GM19438 (cell line): ENCODE data around the gene COL1A2.

ENCODE experiments used
- ATAC-seq: cut with Tn5 transposase; IDR thresholded peaks from one replicate; pipeline ENCODE4 v1.9.1; 2021; ENCODE audit warnings: low read depth; ENCODE audit not compliant: unreplicated experiment

The COL1A2 gene

GRCh38 chr7:94432281-94432670 is 37.6 kb downstream of the COL1A2 start:
- no peak for ATAC-seq

GRCh38 chr7:94432817-94433216 is 38.1 kb downstream of the COL1A2 start:
- ATAC-seq, result no peak

- no peak for ATAC-seq
Measured at GRCh38 chr7:94433224-94433623, 38.5 kb downstream of the COL1A2 start.

DNA sequence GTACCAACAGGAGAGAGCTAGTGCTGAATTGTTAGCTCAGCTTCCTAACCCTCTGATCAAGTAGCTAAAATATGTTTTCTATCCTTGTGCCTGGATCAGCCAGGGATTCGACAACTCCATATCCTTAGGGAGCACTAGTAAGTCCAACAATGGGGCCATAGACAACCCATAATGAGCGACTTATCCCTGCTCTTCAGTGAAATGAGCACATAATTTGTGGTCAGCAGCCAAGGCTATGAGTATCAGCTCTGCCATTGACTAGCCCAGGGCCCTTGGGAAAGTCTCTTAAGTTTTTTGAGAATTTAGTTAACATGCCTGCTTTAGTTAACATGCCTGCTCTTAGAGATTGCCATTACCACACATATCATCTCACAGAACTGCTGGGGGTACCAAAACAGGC is 39.3 kb downstream of the COL1A2 start:
- no peak for ATAC-seq

GRCh38 chr7:94436018-94436604 is 41.4 kb downstream of the COL1A2 start:
- ATAC-seq, result peak; percentile 91

DNA sequence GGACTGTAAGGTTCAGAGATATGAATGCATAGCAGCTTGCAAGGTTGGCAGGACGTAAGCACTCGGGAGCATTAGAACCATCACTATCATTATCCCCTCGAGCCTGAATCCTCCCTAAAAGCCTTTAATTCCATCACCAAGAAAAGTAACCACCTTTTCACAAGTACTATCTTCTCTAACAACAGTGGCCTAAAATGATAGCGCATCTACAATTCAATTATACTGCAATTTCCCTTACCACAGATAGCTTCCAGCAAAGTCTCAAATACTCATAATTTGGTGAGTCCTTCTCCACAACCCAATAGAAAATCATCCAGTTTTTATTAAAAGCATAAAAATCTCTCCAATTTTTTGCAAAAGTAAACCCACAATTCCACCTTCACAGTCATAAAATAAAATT is 42.0 kb downstream of the COL1A2 start:
- no peak for ATAC-seq

GRCh38 chr7:94439893-94440381 is 45.2 kb downstream of the COL1A2 start:
- ATAC-seq, result no peak

GRCh38 chr7:94440451-94441039 is 45.9 kb downstream of the COL1A2 start:
- ATAC-seq, result no peak

DNA sequence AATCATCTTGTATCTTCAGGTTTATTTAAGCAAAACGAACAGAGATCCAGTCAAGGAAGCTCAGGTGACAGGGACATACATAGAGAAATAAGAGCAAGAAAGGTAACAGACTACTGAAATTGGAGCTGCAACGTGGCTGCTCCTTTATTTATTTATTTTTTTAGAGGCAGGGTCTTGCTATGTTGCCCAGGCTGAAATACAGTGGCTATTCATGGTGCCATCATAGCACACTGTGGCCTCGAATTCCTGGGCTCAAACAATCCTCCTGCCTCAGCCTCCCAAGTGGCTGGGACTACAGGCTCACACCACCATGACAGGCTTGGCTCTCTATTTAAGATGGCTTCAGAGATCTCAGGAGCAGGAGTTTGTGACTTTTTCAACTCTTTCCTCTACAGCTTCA is 46.4 kb downstream of the COL1A2 start:
- no peak for ATAC-seq

GRCh38 chr7:94442639-94443038 is 47.9 kb downstream of the COL1A2 start:
- no peak for ATAC-seq

- ATAC-seq, result no peak
Measured at GRCh38 chr7:94444813-94445212, 50.1 kb downstream of the COL1A2 start.

DNA sequence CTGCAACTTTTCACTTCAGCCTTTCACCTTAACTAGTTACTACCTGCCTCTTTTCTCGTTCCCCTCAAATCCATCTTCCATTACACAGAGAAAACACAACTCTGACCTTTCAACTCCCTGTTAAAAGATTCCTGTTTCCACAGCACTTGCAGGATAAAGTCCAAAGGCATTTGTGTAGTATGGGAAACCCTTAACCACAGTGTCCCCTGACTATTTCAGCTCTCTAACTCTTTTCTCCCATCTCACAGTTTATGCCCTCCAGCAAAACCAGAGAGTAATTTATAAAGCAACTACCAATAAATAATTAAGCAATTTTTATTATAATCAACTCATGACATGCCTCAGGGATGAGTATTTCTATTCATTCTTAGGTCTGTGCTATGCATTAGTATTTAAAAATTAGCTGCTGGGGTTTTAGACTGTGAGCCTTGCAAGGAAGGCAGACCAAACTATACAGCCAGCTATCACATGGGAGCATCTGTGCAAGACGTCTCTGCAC is 51.0 kb downstream of the COL1A2 start:
- no peak for ATAC-seq

DNA sequence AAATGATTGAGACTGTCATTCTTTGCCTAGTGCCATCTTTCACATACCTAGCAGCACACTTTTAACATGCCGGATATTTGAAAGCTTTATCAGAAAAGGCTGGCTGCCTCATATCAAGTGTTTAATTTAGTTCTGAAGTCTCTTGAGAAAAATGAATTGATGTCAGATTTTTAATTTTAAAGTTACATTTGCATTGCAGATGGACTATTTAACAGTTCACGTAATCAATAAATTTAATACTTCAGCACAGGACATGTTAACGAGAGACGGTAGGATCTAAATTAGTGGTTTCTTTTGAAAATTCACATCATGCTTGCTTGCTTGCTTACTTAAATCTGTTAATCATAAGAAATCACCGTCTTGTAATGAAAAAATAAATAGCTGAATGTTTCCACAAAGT is 51.6 kb downstream of the COL1A2 start:
- ATAC-seq, result no peak

DNA sequence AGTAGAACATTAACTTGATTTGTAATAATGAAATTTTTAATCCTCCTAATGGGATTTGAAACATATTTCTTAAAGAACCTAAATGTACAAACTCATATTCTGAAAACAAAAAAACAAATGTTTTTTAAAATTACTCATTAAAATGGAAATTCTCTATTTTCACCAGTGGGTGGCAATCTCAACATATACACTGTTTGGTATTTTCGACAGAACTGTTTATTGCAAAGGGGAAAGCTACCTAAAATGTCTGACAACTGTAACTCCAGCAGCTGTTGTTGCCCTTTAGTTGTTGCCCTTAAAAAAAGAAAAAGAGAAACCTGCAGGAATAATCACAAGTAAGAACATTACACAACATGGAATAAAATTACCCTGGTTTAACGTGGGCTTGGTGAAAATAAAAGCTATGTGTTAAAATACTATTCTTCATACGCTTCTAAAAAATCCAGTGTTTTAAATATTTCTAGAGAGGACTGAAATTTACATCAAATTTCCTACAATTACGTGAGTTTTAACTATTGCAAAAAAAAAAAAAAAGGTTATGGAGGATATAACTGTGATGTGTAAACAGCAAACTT is 54.5 kb downstream of the COL1A2 start:
- no peak for ATAC-seq

DNA sequence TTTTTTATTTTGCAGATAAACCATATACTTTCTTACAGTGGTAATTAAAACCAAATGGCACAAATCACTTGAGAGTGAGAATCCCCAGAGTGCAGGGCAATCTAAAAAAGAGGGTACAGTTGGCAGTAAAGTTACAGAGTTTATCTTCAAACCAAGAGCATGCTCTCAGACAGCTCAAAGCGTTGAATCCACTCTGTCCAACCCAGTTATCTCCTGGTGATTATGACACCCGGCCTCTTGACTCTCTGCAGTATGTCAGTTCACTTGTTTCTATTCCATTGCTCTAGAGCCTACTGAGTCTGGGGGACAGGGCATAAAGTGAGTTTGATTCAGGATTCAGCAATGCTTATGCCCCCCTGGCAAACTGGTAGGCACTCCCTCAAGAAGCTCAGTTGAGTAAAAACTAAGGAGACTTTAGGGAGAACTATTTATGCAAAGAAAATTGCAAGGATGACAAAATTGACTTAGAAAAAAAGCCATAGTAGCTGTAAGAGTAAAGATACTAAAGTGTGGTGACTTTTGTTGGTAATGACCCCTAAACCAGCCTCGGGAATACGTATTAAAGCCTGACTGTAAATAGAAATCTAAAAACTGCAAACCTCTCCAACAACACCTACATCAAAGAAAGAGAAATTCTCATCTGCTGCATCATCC is 55.5 kb downstream of the COL1A2 start:
- no peak for ATAC-seq

DNA sequence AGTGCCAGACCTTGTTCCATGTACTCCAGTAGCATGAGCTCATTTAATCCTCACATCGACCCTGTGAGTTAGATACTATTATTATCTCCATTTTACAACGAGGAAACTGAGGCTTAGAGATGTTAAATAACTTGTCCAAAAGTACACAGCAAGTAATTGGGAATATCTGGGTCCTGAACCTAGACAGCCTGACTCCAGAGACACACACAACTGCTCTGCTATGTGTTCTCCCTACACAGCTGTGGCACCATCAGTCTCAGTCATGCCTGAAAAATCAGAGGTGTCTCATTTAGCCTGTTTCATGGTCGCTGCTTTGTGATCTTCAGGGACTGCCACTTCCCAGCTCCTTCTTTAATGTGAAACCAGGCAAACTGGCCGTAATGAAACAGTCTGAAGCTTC is 56.5 kb downstream of the COL1A2 start:
- ATAC-seq, result no peak

DNA sequence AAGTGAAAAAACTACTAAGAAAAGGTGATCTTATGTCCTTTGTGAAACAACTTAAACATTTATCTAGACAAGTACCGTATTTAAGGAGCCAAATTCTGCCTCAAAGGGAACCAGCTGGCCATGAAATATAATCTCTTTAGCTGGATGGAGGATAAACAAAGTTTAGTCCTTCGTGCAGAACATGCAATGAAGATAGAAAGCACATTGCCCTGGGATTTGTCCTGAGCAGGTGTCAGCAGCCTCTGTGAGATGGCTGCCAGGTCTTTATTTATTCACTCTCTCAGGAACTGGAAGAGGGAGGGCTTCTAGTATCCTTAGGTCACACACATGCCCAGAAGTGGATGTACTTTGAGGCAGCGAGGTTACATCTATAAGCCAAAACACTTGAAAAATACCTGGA is 57.5 kb downstream of the COL1A2 start:
- ATAC-seq, result no peak

GRCh38 chr7:94453898-94454297 is 59.2 kb downstream of the COL1A2 start:
- no peak for ATAC-seq

DNA sequence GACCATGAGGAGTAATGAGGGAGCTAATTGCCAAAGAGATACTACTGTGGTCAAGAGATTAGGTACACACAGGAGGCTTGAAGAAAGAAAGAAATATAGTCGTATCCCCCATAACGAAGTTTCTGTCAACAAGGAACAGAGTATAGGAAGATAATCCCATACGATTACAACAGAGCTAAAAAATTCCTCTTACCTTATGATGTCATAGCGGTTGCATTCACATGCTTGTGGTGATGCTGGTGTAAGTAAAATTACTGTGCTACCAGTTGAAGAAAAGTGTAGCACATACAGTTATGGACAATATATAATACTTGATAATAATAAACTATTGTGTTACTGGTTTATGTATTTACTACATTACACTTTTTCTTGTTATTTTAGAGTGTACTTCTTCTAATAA is 63.3 kb downstream of the COL1A2 start:
- no peak for ATAC-seq

- no peak for ATAC-seq
Measured at GRCh38 chr7:94466516-94466915, 71.8 kb downstream of the COL1A2 start.

- ATAC-seq, result no peak
Measured at GRCh38 chr7:94471604-94472003, 76.9 kb downstream of the COL1A2 start.

- no peak for ATAC-seq
Measured at GRCh38 chr7:94472608-94473007, 77.9 kb downstream of the COL1A2 start.
